LNCaP clone FGC (cell line): ENCODE data around the gene PREPL.

Experiments used
- DNase-seq: peaks from one replicate; pipeline ENCODE4 v3.0.0-alpha.2; 2011; ENCODE audit warnings: low read depth
- H3K4me3 ChIP-seq: 2 replicates; pipeline ENCODE4 v1.5.1; 2011; ENCODE audit warnings: mild to moderate bottlenecking, low read depth, low read length, control low read depth
- CTCF ChIP-seq: IDR thresholded peaks from 2 replicates; pipeline ENCODE4 v1.5.1; 2012; ENCODE audit warnings: mild to moderate bottlenecking; ENCODE audit not compliant: control insufficient read depth, insufficient read depth; ENCODE audit errors: extremely low read depth

Gene PREPL

GRCh38 chr2:44348400-44348799, 12.9 kb downstream of the PREPL start:
- H3K4me3 ChIP-seq: no peak overlapping the region
- DNase-seq: no peak
- TF ChIP-seq CTCF: no peak

GRCh38 chr2:44347526-44347925, 13.8 kb downstream of the PREPL start:
- no peak for TF ChIP-seq CTCF
- no peak for DNase-seq
- no peak overlapping the region for H3K4me3 ChIP-seq

GRCh38 chr2:44342854-44343253, 18.4 kb downstream of the PREPL start:
- no peak for DNase-seq

GRCh38 chr2:44335806-44336538, 25.3 kb downstream of the PREPL start:
- no peak for DNase-seq
- H3K4me3 ChIP-seq: no peak overlapping the region
- TF ChIP-seq CTCF: no peak

More at GRCh38 chr2:44342854-44343253, 18.4 kb downstream of the PREPL start:
- H3K4me3 ChIP-seq: no peak overlapping the region
- peak; percentile 20; the same call in 1 of the 2 replicates for TF ChIP-seq CTCF

GRCh38 chr2:44333994-44334393, 27.3 kb downstream of the PREPL start:
- DNase-seq: no peak
- no peak for TF ChIP-seq CTCF
- H3K4me3 ChIP-seq: no peak overlapping the region

GRCh38 chr2:44330801-44331200, 30.5 kb downstream of the PREPL start:
- no peak for TF ChIP-seq CTCF
- no peak for DNase-seq
- H3K4me3 ChIP-seq: no peak overlapping the region

GRCh38 chr2:44329343-44329742, 32.0 kb downstream of the PREPL start:
- no peak for TF ChIP-seq CTCF
- DNase-seq: no peak

More at GRCh38 chr2:44329343-44329742, 32.0 kb downstream of the PREPL start:
- no peak overlapping the region for H3K4me3 ChIP-seq
